GM20000 (cell line): Measurements from ENCODE around the gene EMD.

Source experiments
- DNase-seq: peaks from one replicate; pipeline ENCODE4 v3.0.0; 2012; ENCODE audit warnings: low spot score
- CTCF ChIP-seq: IDR thresholded peaks from 2 replicates; pipeline ENCODE4 v1.5.1; 2012; ENCODE audit warnings: mild to moderate bottlenecking, control low read depth; ENCODE audit errors: extremely low read depth, missing control alignments

The EMD gene

GRCh38 chrX:154401918-154402621, 23.0 kb downstream of the EMD start:
- DNase-seq: no peak
- no peak for TF ChIP-seq CTCF

GRCh38 chrX:154402622-154403127, 23.6 kb downstream of the EMD start:
- no peak for TF ChIP-seq CTCF
- no peak for DNase-seq

- no peak for TF ChIP-seq CTCF
- DNase-seq: no peak
Observed at GRCh38 chrX:154403192-154403591, 24.1 kb downstream of the EMD start.

- no peak for TF ChIP-seq CTCF
- DNase-seq: no peak
Observed at GRCh38 chrX:154403858-154404257, 24.8 kb downstream of the EMD start.

- TF ChIP-seq CTCF: no peak
- DNase-seq: no peak
Observed at GRCh38 chrX:154404625-154405192, 25.6 kb downstream of the EMD start.

- no peak for DNase-seq
- no peak for TF ChIP-seq CTCF
Observed at GRCh38 chrX:154408659-154409221, 29.6 kb downstream of the EMD start.

- TF ChIP-seq CTCF: no peak
- DNase-seq: peak; percentile 78
Observed at GRCh38 chrX:154409222-154409871, 30.3 kb downstream of the EMD start, which contains the start of gene DNASE1L1. TSS of gene DNASE1L1 (minus strand) at chrX:154409254. CDS start at chrX:154405568, 3,686 bp downstream.
